LNCaP clone FGC (cell line): ENCODE data around the gene NEAT1.
"Not testable (repeated sequence)": the region's sequence is repeated elsewhere in the genome, so short reads cannot be mapped to it uniquely, and the experiment has no call there.

ENCODE experiments used
- DNase-seq: peaks from one replicate; pipeline ENCODE4 v3.0.0-alpha.2; 2011; ENCODE audit warnings: low read depth
- H3K4me3 ChIP-seq: 2 replicates; pipeline ENCODE4 v1.5.1; 2011; ENCODE audit warnings: mild to moderate bottlenecking, low read depth, low read length, control low read depth
- CTCF ChIP-seq: IDR thresholded peaks from 2 replicates; pipeline ENCODE4 v1.5.1; 2012; ENCODE audit warnings: mild to moderate bottlenecking; ENCODE audit not compliant: control insufficient read depth, insufficient read depth; ENCODE audit errors: extremely low read depth

The NEAT1 gene

GRCh38 chr11:65410936-65411680 lies 11.5 kb upstream of the NEAT1 start:
- H3K4me3 ChIP-seq: no peak overlapping the region
- DNase-seq: no peak
- no peak for TF ChIP-seq CTCF

GRCh38 chr11:65411681-65412070 lies 10.9 kb upstream of the NEAT1 start:
- no peak for DNase-seq
- H3K4me3 ChIP-seq: no peak overlapping the region
- no peak for TF ChIP-seq CTCF

GRCh38 chr11:65412271-65413076 lies 10.1 kb upstream of the NEAT1 start:
- H3K4me3 ChIP-seq: no peak overlapping the region
- TF ChIP-seq CTCF: no peak
- no peak for DNase-seq

- not testable (repeated sequence) for H3K4me3 ChIP-seq, DNase-seq
These were observed 9.4 kb upstream of the NEAT1 start for GRCh38 chr11:65413077-65413664.

- DNase-seq: no peak
- TF ChIP-seq CTCF: no peak
- no peak overlapping the region for H3K4me3 ChIP-seq
These were observed 7.7 kb upstream of the NEAT1 start for GRCh38 chr11:65414776-65415498.

GRCh38 chr11:65415499-65416340 lies 6.9 kb upstream of the NEAT1 start:
- DNase-seq: no peak
- no peak for TF ChIP-seq CTCF
- no peak overlapping the region for H3K4me3 ChIP-seq
